ENCODE results near the gene ADAM19.

ADAM19 gene, protein sequence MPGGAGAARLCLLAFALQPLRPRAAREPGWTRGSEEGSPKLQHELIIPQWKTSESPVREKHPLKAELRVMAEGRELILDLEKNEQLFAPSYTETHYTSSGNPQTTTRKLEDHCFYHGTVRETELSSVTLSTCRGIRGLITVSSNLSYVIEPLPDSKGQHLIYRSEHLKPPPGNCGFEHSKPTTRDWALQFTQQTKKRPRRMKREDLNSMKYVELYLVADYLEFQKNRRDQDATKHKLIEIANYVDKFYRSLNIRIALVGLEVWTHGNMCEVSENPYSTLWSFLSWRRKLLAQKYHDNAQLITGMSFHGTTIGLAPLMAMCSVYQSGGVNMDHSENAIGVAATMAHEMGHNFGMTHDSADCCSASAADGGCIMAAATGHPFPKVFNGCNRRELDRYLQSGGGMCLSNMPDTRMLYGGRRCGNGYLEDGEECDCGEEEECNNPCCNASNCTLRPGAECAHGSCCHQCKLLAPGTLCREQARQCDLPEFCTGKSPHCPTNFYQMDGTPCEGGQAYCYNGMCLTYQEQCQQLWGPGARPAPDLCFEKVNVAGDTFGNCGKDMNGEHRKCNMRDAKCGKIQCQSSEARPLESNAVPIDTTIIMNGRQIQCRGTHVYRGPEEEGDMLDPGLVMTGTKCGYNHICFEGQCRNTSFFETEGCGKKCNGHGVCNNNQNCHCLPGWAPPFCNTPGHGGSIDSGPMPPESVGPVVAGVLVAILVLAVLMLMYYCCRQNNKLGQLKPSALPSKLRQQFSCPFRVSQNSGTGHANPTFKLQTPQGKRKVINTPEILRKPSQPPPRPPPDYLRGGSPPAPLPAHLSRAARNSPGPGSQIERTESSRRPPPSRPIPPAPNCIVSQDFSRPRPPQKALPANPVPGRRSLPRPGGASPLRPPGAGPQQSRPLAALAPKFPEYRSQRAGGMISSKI

GRCh38 chr5:157575381-157576020, at the start of gene ADAM19:
ADAM19 (minus strand) TSS chr5:157575775; CDS start chr5:157575696, 79 bp downstream.
- peak; percentile 50 for DNase-seq

- DNase-seq: no peak
Observed at GRCh38 chr5:157624144-157624543, 48.6 kb upstream of the ADAM19 start.

- no peak for DNase-seq
Observed at GRCh38 chr5:157620776-157621175, 45.2 kb upstream of the ADAM19 start.

DNA sequence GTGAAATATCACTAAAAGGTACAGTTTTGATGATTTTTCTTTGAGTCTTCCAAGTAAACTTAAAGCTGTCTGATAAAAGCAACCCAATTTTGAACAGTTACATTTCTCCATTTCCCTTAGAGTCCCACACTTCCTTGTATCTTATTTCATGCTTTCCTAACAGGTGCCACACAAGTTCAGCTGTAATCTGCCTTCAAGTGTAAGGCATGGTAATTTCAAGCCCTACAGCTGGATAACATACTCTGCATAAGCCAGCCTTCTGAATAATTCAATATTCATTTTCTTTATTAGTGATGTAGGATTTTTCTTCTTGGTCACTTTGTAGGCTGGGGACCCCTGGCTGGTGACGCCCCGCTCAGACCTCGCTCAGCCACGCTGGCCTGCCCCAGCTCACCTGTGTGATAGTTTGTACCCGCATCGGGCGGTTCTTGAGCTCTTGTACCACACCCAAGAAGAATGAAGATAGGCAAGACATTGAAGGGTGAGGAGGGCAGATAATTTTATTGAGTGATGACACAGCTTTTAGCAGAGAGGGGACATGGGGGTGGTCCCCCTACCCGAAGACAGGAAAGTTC, 42.7 kb upstream of the ADAM19 start:
- DNase-seq: no peak

GRCh38 chr5:157616785-157617184, 41.2 kb upstream of the ADAM19 start:
- DNase-seq: no peak

DNA sequence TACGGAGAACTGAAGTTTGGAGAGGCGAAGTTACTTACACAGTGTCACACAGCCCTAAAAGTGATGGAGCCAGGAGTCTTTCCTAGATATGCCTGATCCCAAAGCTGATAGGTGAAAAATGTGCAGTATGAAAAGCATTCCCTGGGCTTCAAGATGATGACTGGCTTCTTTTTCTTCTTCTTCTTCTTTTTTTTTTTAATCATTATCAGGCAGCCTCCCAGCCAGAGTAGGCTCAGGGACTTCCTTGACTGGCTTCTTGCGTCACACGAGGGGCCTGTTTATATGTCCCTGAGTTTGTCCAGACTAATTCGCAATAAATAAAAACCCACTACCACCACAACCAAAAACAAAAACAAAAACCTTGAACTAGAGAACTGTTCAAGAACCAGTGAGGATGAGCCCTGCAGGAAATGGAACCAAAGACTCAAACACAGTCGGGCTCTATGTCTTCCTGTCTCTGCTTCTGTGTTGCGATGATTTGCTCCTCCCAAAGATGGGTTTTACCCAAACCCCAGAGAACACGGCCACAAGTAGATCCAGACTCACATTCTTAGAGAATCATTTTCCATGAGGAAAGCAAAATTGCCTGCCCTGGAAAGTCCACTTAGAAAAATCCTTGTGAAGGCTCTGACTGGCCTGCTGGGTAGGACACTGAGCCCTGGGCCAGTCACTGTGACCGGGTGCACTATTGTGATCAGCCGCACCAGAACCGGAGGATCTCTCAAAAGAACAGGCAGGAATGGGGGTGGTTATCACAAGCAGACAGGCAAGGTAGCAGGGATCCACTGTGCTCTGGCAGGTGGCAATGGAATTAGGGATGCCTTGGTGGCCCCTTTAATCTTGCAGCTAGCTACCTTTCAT, 38.0 kb upstream of the ADAM19 start:
- DNase-seq: no peak

DNA sequence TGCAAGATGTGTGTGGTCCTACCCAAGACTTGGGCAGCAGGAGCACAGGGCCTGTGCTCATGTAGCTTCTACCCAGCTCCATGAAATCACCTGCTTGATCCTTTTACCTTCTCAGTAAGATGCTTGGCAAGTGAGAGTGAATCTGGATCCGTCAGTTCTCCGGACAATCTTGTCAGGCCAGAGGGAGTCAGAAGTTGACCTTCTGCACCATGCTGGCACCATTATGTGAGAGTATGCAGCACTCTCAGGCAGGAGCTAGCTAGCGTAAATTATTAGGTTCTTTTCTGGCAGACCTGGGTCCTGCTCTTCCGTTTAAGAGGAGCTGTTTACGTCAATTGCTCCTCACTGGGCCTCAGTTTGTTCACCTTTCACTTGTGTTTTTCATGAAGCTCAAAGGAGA, 37.0 kb upstream of the ADAM19 start:
- DNase-seq: no peak

DNA sequence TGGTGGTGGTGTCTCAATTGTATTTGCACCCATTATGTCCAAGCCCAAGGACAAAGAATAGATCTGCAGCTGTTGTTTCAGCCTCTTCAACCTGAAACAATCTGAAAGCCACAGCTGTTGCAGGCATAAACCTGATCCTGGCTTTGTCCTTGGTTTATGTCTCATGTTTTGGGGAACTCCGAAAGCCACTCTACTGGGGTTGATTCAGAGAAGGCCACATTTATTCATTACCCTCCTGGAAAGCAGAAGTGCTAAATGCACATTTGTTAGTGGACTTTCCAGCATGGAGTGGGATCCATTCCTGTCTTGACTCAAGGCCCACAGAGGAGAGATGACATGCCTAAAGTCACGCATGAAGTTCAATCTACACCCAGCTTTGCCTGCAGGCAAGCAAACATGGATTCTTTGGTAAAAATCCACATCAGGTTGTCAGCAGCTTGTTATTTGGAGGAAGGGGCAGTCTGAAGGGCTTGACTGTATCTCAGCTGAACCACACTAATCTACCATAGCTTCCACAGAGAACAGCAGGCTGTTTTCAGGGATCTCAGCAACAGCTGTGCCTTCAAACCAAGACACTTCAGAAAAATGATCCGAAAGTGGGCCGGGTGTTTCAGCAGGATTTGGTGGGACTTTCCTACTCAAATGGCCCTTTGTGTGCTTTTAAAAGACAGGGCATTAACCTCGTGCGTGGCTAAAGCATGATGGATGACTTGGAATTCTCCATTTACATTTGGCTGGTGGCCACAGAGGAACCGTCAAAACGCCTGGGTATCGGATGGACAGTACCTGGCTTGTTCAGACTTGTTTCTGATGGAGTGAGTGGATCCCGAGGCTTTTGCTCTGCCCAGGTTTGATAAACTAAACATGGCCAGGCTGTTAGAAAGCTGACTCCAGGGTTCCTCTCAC, 36.2 kb upstream of the ADAM19 start:
- DNase-seq: no peak

- no peak for DNase-seq
Observed at GRCh38 chr5:157610990-157611389, 35.4 kb upstream of the ADAM19 start.

- no peak for DNase-seq
Observed at GRCh38 chr5:157608972-157609565, 33.5 kb upstream of the ADAM19 start.

- DNase-seq: no peak
Observed at GRCh38 chr5:157607371-157608161, 32.0 kb upstream of the ADAM19 start.

DNA sequence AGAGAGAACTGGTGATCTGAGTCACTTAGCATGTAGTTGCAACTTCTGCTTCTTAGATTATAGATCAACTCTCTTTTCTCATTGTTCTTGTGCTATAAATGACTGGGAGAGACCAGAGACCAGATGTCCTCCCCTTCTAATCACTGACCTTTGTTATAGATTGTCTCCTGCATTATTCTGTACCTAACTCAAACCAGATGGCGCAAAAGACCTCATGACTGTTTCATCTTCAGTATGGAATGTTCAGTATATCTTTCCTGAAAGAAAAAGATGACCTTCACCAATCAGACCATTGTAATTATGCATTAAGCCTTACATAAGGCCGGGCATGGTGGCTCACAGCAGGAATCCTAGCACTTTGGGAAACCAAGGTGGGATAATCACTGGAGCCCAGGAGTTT, 30.5 kb upstream of the ADAM19 start:
- no peak for DNase-seq

- DNase-seq: no peak
Observed at GRCh38 chr5:157603333-157604190, 28.0 kb upstream of the ADAM19 start.

- DNase-seq: no peak
Observed at GRCh38 chr5:157602505-157602904, 26.9 kb upstream of the ADAM19 start.

DNA sequence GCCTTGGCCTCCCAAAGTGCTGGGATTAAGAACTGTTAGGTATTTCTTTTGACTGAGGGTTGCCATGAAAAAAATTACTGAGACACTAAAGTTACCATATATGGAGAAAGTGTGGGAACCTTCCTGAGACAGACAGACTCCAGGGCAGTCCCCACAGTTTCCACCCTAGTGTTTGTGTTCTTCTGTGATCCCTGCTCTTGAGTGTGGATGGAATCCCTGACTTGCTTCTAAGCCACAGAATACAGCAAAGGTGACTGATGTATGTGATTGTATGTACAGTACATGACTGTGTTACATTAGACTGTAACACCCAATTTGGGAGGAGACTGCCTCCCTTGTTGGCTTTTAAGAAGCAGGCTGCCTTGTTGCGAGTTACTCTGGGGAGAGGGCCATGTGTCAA, 24.7 kb upstream of the ADAM19 start:
- no peak for DNase-seq

GRCh38 chr5:157599565-157599964, 24.0 kb upstream of the ADAM19 start:
- no peak for DNase-seq

DNA sequence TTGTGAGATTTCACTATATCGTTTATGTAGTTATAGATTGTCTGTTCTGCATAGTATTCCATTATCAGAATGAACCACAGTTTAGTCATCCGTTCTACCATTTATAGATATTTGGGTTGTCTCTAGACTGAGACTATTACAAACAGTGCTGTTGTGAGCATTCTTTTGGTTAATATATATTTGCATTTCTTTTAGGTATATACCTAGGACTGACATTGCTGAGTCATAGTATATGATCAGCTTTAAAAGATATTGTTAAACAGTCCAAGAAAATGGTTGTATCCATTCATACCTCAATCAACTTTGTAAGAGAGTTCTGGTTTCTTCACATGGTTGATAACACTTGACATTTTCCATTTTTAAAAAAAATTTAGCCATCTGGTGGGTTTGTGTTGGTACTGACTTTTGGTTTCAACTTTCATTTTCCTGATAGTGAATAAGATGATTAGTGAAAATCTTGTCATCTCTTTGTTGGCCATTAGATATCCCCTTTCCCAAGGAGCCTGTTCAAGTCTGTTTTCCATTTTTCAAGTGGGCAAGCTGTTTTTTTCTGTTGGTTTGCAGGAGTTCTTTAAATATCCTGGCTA, 22.9 kb upstream of the ADAM19 start:
- DNase-seq: no peak

DNA sequence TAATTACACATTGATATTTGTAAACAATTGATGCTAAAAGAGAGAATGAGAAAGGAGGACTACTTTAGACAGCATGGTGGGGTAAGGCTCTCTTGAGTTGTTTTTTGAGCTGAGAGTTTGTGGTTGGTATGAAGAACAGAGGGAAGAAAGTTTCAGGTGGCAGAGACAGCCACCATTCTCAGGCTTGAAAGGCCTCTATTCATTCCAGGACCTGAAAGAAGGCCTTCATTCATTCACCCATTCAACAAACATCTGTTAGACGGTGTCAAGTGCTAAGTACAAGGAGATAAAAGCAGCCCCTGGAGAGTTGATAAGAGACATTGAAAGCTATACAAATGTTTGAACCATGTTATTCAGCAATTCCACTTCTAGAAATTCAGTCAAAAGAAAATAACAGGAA, 21.7 kb upstream of the ADAM19 start:
- no peak for DNase-seq

Measured in NCI-H1436 (cell line).